ENCODE data around the gene PGAP2.

PGAP2 gene

DNA sequence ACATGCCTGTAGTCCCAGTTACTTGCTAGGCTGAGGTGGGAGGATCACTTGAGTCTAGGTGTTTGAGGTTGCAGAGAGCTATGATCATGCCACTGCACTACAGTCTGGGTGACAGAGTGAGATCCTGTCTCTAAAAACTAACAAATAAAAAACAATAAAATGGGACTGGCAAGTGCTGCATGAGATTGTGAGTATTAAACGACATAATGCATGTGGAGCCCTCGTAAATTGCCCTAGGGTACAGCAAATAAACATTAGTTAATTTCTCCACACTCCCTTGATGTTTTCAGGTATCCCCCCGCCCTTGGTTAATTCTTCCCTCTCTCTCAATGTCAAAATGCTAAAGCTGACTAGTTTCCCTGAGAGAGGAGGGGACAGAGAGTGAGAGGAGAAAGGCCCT lies 37.3 kb downstream of the PGAP2 start:
- no peaks in the 10 kb centered on the region for H4K20me1 ChIP-seq (ENCODE audit: low read depth, low read length)
- no peaks in the 10 kb centered on the region for H3K79me2 ChIP-seq (ENCODE audit: insufficient read depth, low read length)
- no peak overlapping the region for H3K27ac ChIP-seq (ENCODE audit: low read depth, low read length)
- H2AFZ ChIP-seq (ENCODE audit: low read depth, low read length, severe bottlenecking), result no peak overlapping the region
- H3K27me3 ChIP-seq (ENCODE audit: low read length), result no peaks in the 10 kb centered on the region
- H3K9me2 ChIP-seq (replicated peaks; ENCODE audit: insufficient read depth, low read length), result no peaks in the 10 kb centered on the region
- no peaks in the 10 kb centered on the region for H3K9me3 ChIP-seq (ENCODE audit: insufficient read depth, low read length)
- H3K9ac ChIP-seq (ENCODE audit: low read length), result no peak overlapping the region
- H3K4me3 ChIP-seq (ENCODE audit: insufficient read depth, low read length, poor library complexity, severe bottlenecking), result no peak overlapping the region
- no peak overlapping the region for H3K4me2 ChIP-seq (ENCODE audit: low read depth, low read length, poor library complexity, severe bottlenecking)
- no peaks in the 10 kb centered on the region for H3K36me3 ChIP-seq (ENCODE audit: low read length)
- H3F3A ChIP-seq (ENCODE audit: insufficient read depth), result peaks cover 16% of the 10 kb centered on the region
- TF ChIP-seq EZH2phosphoT487 (conservative IDR thresholded peaks at IDR 0.05; ENCODE audit: low read length) (no peak), CTCF (IDR thresholded peaks at IDR 0.05; ENCODE audit: insufficient read depth, low read length, poor library complexity, severe bottlenecking) (no peak)

DNA sequence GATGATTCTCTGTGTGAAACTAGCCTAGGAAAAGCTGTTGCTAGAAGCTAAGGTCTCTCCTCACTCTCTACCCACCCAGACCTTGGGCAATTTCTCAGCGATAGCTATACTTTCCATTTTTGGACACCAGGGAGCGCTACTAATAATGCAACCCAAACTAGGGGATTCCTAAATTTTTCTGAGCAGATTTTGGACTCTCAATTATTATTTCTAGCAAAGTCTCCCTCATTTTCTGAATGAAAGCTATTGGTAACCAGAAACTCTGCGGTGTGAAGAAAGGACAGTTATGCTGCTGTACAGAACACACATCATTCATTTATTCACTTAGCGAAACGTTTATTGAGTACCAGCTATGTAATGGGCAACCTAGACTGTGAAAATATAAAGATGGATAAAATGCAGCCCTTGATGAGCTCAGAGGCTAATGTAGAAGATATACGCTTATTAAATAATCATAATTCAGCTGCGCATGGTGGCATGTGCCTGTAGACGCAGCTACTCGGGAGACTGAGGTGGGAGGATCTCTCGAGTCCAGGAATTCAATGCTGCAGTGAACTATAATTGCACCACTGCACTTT lies 41.0 kb downstream of the PGAP2 start:
- Histone ChIP-seq H3K27ac (ENCODE audit: low read depth, low read length) (no peak overlapping the region), H2AFZ (ENCODE audit: low read depth, low read length, severe bottlenecking) (no peak overlapping the region), H3K4me3 (ENCODE audit: insufficient read depth, low read length, poor library complexity, severe bottlenecking) (no peak overlapping the region), H3K9me2 (replicated peaks; ENCODE audit: insufficient read depth, low read length) (no peaks in the 10 kb centered on the region), H4K20me1 (ENCODE audit: low read depth, low read length) (no peaks in the 10 kb centered on the region), H3K9me3 (ENCODE audit: insufficient read depth, low read length) (no peaks in the 10 kb centered on the region), H3F3A (ENCODE audit: insufficient read depth) (peaks cover 12% of the 10 kb centered on the region), H3K9ac (ENCODE audit: low read length) (no peak overlapping the region), H3K36me3 (ENCODE audit: low read length) (no peaks in the 10 kb centered on the region), H3K4me2 (ENCODE audit: low read depth, low read length, poor library complexity, severe bottlenecking) (no peak overlapping the region), H3K79me2 (ENCODE audit: insufficient read depth, low read length) (no peaks in the 10 kb centered on the region), H3K27me3 (ENCODE audit: low read length) (no peaks in the 10 kb centered on the region)
- no peak for TF ChIP-seq EZH2phosphoT487 (conservative IDR thresholded peaks at IDR 0.05; ENCODE audit: low read length)
- peak; percentile 85 for TF ChIP-seq CTCF (IDR thresholded peaks at IDR 0.05; ENCODE audit: insufficient read depth, low read length, poor library complexity, severe bottlenecking)

- Histone ChIP-seq H4K20me1 (ENCODE audit: low read depth, low read length) (no peaks in the 10 kb centered on the region; the same call in 1 of the 2 replicates), H3K4me2 (ENCODE audit: low read depth, low read length, poor library complexity, severe bottlenecking) (peak overlapping the region; percentile 76), H3K27ac (ENCODE audit: low read depth, low read length) (peak overlapping the region; percentile 93)
These were observed 45.1 kb downstream of the PGAP2 start for GRCh38 chr11:3853545-3853842.

More at GRCh38 chr11:3853545-3853842, 45.1 kb downstream of the PGAP2 start:
- no peaks in the 10 kb centered on the region for H3K27me3 ChIP-seq (ENCODE audit: low read length)
- TF ChIP-seq CTCF (IDR thresholded peaks at IDR 0.05; ENCODE audit: insufficient read depth, low read length, poor library complexity, severe bottlenecking) (no peak), EZH2phosphoT487 (conservative IDR thresholded peaks at IDR 0.05; ENCODE audit: low read length) (no peak)
- no peaks in the 10 kb centered on the region for H3K9me3 ChIP-seq (ENCODE audit: insufficient read depth, low read length)
- H3F3A ChIP-seq (ENCODE audit: insufficient read depth), result peaks cover 16% of the 10 kb centered on the region
- H2AFZ ChIP-seq (ENCODE audit: low read depth, low read length, severe bottlenecking), result peak overlapping the region; percentile 85
- peak overlapping the region; percentile 72 for H3K9ac ChIP-seq (ENCODE audit: low read length)
- no peaks in the 10 kb centered on the region for H3K9me2 ChIP-seq (replicated peaks; ENCODE audit: insufficient read depth, low read length)
- no peaks in the 10 kb centered on the region for H3K36me3 ChIP-seq (ENCODE audit: low read length)
- no peak overlapping the region for H3K4me3 ChIP-seq (ENCODE audit: insufficient read depth, low read length, poor library complexity, severe bottlenecking)
- H3K79me2 ChIP-seq (ENCODE audit: insufficient read depth, low read length), result peaks cover 19% of the 10 kb centered on the region; the same call in 1 of the 2 replicates
